Amygdala (tissue), 56 donors: ENCODE data around the gene STX16.

Source experiments
- DNase-seq, 56 donors: peaks; one replicate each; lab custom pipeline; 2025; lab: John Stamatoyannopoulos, UW

Gene STX16

GRCh38 chr20:58693226-58694006, 42.3 kb downstream of the STX16 start:
- peak in 1 of 56 donors; percentile 16 for DNase-seq

GRCh38 chr20:58694241-58695083, 43.4 kb downstream of the STX16 start:
- DNase-seq: no peak

DNA sequence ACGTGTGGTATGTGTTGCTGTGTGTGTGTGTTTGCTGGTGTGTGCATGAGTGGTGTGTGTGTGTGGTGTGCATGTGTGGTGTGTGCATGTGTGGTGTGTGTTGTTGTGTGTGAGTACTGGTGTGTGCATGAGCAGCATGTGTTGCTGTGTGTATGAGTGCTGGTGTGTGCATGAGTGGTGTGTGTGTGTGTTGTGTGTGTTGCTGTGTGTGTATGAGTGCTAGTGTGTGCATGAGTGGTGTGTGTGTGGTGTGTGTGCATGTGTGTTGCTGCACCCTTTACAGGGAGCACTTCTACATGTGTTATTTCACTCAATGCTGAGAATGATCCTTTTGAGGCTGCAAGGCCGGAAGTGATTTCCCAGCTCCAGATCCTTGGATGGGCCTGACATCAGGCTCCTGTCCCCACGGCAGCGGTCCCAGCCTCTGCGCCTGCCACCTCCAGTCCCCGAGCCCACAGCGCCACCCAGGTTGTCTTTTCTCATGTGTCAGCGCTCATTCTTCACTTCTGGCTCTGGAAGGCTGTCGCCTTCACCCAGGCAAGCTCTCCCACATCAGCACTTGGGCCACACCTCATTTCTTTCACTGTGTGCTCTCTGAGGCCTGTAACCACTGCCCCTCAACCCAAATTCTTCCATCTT, 44.1 kb downstream of the STX16 start:
- DNase-seq: no peak

DNA sequence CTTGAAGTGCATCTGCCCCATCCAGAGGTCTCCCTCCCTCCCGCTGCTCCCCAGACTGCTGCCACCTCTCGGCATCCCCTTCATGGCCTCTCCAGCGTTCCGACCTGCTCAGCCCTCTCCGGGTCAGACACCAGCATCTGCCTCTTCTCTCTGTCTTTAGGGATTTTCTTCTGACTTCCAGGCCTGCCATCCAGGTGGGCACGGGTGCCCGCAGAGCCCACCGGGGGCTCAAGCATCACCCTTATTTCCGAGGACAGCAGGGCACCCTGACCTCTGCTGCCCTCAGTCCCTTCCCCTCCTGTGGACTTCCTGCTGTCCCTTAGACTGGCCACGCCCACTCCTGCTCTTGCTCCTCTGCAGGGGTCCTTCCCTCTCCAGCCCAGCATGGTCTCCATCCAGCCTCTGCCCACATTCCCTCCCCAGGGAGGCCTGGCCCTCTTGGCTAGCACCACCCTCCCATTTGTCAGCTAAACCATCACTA, 44.9 kb downstream of the STX16 start:
- no peak for DNase-seq

GRCh38 chr20:58696411-58696961, 45.4 kb downstream of the STX16 start:
- DNase-seq: no peak

- no peak for DNase-seq
These were observed 46.3 kb downstream of the STX16 start for GRCh38 chr20:58697201-58697866.

- DNase-seq: no peak
These were observed 47.0 kb downstream of the STX16 start for GRCh38 chr20:58697867-58698703.

GRCh38 chr20:58698741-58699622, 47.9 kb downstream of the STX16 start:
- DNase-seq: no peak

- DNase-seq: no peak
These were observed 48.6 kb downstream of the STX16 start for GRCh38 chr20:58699623-58700107.

- no peak for DNase-seq
These were observed 49.2 kb downstream of the STX16 start for GRCh38 chr20:58700121-58700821.

GRCh38 chr20:58700823-58701222, 49.7 kb downstream of the STX16 start:
- DNase-seq: no peak

DNA sequence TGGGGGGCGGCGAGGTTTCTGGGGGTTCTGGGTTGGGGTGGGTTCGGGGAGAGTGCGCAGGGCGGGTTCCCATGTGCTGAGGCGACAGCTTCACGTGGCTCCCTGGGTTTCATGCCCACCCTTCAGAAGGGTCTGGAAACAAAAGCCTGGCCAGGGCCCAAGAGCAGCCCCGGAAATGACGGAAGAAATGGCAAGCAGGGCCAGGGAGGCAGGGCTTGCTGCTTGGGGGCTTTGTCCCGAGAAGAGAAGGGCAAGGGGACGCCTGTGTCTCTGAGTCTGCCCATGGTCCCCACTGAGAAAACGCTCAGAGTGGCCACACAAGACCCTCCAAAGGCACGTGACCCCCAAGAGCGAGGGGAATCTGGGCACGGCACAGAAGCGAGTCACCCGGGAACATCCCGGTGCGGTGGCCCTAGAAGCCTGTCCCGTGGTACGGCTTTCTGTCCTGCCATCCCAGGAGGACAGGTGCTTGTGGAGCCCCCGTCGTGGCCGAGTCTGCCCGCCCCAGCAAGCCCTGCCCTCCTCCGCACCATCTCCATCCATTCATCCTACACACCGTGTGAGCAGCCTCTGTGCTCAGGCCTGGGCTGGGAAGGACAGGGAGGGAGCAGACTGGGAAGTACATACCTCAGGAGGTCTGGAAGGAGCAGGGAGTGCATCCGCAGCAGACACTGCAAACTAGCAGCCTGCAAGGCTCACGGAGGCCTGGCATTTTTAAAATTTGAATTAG, 50.5 kb downstream of the STX16 start:
- no peak for DNase-seq

- no peak for DNase-seq
These were observed 51.1 kb downstream of the STX16 start for GRCh38 chr20:58702161-58702510.

GRCh38 chr20:58702859-58703648, 52.0 kb downstream of the STX16 start:
- no peak for DNase-seq

DNA sequence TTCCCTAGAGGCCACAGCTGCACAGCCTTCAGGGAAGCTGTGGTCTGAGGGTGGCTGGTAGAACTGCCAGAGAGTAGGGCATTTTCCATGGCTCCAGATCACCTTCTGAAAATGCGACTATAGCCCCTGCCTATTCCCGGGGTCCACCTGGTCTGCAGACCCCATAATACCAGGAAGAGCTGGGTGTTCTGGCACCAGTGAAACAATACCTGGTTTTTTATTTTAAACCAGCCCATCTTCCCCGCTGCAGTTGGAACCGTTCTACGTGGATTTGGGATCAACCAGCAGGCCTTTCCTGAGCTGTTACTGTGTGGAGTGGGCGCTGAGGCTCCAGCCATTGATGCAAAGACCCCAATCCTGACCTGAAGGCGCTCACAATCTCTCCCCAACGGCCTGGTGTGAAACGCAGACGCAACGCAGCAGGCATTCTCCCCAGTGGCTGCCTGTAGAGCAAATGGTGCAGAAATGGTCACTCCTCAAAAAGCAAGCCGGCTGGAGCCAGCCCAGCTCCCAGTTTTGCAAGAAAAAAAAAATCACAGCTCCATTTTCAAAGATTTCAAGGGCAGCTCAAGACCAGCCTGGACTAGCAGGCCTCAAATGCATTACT, 52.8 kb downstream of the STX16 start:
- no peak for DNase-seq
